Type B pancreatic cell (in vitro differentiated cells): ENCODE data around the gene CUL4A. TPM values are rescaled to one million over a fixed set of nuclear protein-coding genes. Genes with fewer than 3 reads are reported as not detected.
A peak's percentile ranks its signal among the peaks of the same experiment; 100 is the strongest.

ENCODE experiments used
- DNase-seq: peaks from one replicate; pipeline ENCODE4 v3.0.0; 2021; ENCODE audit warnings: mixed read lengths; ENCODE audit not compliant: unreplicated experiment; ENCODE audit errors: extremely low spot score
- H3K27ac Mint-ChIP-seq: 2 replicates; pipeline ENCODE4 v1.8.0; 2021; ENCODE audit warnings: mild to moderate bottlenecking, mixed read lengths
- H3K27me3 Mint-ChIP-seq: 2 replicates; pipeline ENCODE4 v1.8.0; 2021; ENCODE audit warnings: mixed read lengths
- H3K36me3 Mint-ChIP-seq: 2 replicates; pipeline ENCODE4 v1.8.0; 2021; ENCODE audit warnings: mixed read lengths
- H3K4me1 Mint-ChIP-seq: one replicate; pipeline ENCODE4 v1.8.0; 2021; ENCODE audit warnings: mixed read lengths; ENCODE audit not compliant: unreplicated experiment
- H3K4me3 Mint-ChIP-seq: 2 replicates; pipeline ENCODE4 v1.8.0; 2021; ENCODE audit warnings: mild to moderate bottlenecking, mixed read lengths
- H3K9me3 Mint-ChIP-seq: 2 replicates; pipeline ENCODE4 v1.8.0; 2021; ENCODE audit warnings: mixed read lengths
- CTCF ChIP-seq: fragments of 200-600 bp; sonication (generic); conservative IDR thresholded peaks from 2 replicates; pipeline ENCODE4 v1.5.0; 2021; ENCODE audit warnings: antibody characterized with exemption, mild to moderate bottlenecking
- total RNA-seq: library from RNA; stranded (reverse); gene quantifications from 2 replicates; pipeline ENCODE4 v1.2.1, GENCODE V29; 2021; ENCODE audit warnings: low replicate concordance

The CUL4A gene
- total RNA-seq, 1 donor from 2014 or later = 64.6 TPM

GRCh38 chr13:113169277-113170272, 39.8 kb upstream of the CUL4A start:
- Mint-ChIP-seq H3K27ac (no peak overlapping the region), H3K9me3 (no peaks in the 10 kb centered on the region), H3K4me1 (peaks cover 3% of the 10 kb centered on the region), H3K36me3 (peaks cover 20% of the 10 kb centered on the region), H3K27me3 (peaks cover 2% of the 10 kb centered on the region), H3K4me3 (peak overlapping the region; percentile 27)
- no peak for DNase-seq
- no peak for TF ChIP-seq CTCF

GRCh38 chr13:113170511-113170910, 38.9 kb upstream of the CUL4A start:
- H3K27ac Mint-ChIP-seq = no peak overlapping the region
- H3K27me3 Mint-ChIP-seq = no peaks in the 10 kb centered on the region
- peaks cover 3% of the 10 kb centered on the region for H3K4me1 Mint-ChIP-seq
- peaks cover 25% of the 10 kb centered on the region for H3K36me3 Mint-ChIP-seq
- no peaks in the 10 kb centered on the region for H3K9me3 Mint-ChIP-seq
- TF ChIP-seq CTCF = no peak
- no peak for DNase-seq
- no peak overlapping the region for H3K4me3 Mint-ChIP-seq

GRCh38 chr13:113171250-113172125, 37.9 kb upstream of the CUL4A start:
- H3K4me3 Mint-ChIP-seq = no peak overlapping the region
- H3K27ac Mint-ChIP-seq = no peak overlapping the region
- peaks cover 3% of the 10 kb centered on the region for H3K4me1 Mint-ChIP-seq
- peaks cover 31% of the 10 kb centered on the region for H3K36me3 Mint-ChIP-seq
- H3K27me3 Mint-ChIP-seq = no peaks in the 10 kb centered on the region
- no peak for TF ChIP-seq CTCF
- no peaks in the 10 kb centered on the region for H3K9me3 Mint-ChIP-seq
- no peak for DNase-seq

GRCh38 chr13:113172419-113172926, 36.9 kb upstream of the CUL4A start:
- Mint-ChIP-seq H3K4me3 (no peak overlapping the region), H3K36me3 (peaks cover 32% of the 10 kb centered on the region), H3K27ac (no peak overlapping the region), H3K9me3 (no peaks in the 10 kb centered on the region), H3K27me3 (no peaks in the 10 kb centered on the region), H3K4me1 (peaks cover 3% of the 10 kb centered on the region)
- DNase-seq = no peak
- no peak for TF ChIP-seq CTCF

- peak overlapping the region; percentile 85 for H3K27ac Mint-ChIP-seq
- no peaks in the 10 kb centered on the region for H3K4me1 Mint-ChIP-seq
- H3K36me3 Mint-ChIP-seq = peaks cover 37% of the 10 kb centered on the region
- DNase-seq = no peak
- H3K27me3 Mint-ChIP-seq = no peaks in the 10 kb centered on the region
- H3K4me3 Mint-ChIP-seq = no peak overlapping the region
- H3K9me3 Mint-ChIP-seq = no peaks in the 10 kb centered on the region
- no peak for TF ChIP-seq CTCF
These were observed 33.1 kb upstream of the CUL4A start for GRCh38 chr13:113176280-113176679.
